Measurements from ENCODE around the gene GIGYF2.

- TF ChIP-seq POLR2A (IDR thresholded peaks at IDR 0.05) (no peak), CTCF (IDR thresholded peaks at IDR 0.05) (no peak), EP300 (IDR thresholded peaks at IDR 0.05) (no peak)
Observed at GRCh38 chr2:232693344-232693743, 3.8 kb upstream of the GIGYF2 start.
